Stimulated activated CD4-positive, alpha-beta T cell treated with anti-CD3 and anti-CD28 coated beads, Interleukin-1b, Interleukin-23, amount 100 ng/mL, for 48 hours (primary cell): ENCODE results near the gene KCTD17.
"Not testable (repeated sequence)": the region's sequence is repeated elsewhere in the genome, so short reads cannot be mapped to it uniquely, and the experiment has no call there.

Experiments
- DNase-seq: peaks from one replicate; pipeline ENCODE4 v3.0.0-alpha.2; 2020

The KCTD17 gene

DNA sequence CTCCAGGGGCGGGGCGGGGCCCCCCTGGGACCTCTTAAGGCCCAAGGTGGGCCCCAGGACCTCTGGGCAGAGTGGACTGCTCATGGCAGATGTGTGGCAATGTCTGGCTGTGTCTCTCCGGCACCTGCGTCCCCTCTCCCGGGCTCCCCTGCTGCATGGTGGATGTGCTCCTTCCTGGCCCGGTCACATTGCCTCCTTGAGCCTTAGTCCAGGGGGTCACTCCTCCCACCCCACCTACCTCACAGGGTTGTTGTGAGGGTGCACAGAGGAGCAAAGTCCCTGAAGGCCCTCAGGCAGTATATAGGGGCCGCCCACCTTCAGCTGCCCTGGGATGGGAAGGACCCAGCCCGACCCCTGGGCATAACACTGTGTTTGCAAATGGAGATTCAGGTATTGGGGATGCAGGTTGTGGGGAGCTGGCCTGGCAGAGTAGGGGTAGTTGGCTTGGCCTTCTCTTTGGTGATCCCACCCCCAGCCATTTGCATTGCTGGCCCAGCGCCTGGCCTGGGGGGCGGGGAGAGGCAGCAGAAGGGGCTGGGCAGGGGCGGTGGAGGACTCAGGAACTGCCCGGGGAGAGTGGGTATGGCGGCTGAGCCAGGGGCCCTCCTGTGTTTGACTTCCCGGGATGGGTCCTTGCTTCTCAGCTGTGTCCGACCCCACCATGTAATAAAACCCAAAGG is 11.3 kb downstream of the KCTD17 start:
- no peak for DNase-seq

DNA sequence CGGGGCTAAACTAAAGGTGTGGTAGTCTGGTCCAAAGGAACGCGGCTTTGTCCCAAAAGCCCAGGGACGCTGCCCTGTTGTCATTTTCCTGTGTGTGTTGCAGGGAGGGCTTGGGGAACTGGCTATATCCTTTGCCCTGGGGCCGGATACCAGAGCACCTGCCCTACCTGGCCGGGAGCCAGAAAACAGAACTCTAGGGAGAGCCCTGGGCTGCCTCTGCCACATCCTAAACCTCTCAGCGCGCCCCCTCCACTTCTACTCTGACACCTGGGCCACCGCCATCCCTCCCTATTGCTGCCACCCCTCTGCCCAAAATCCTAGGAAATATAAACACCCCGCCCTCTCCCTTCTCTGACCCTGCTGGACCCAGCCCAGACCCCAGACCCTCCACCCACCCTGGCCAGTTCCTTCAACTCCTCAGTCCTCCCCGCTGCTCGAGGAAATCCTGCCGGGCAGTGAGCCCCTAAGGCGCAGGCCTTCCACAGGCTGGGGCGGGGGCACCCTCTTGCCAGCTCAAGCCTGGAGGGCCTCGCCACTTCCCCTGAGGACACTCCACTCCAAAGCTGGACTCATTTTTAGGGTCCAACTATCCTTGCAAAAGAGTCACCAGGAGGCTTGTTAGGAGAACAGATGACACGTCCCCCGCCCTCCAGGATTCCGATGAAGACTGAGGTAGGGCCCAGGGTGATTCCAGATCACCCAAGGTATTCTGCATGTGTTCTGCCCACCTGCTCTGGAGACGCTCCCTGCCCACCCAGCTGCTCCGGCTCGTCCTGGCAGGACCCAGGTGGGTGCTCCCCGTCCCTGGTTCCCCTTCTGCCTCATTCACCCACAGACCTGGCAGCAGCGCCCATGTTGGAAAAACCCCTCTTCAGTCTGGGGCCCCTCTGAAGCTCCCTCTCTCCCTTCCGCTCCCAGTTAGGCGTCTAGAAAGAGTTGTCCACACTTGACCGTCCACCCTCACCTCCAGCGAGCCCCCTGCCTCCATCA is 12.2 kb downstream of the KCTD17 start:
- DNase-seq = no peak

DNA sequence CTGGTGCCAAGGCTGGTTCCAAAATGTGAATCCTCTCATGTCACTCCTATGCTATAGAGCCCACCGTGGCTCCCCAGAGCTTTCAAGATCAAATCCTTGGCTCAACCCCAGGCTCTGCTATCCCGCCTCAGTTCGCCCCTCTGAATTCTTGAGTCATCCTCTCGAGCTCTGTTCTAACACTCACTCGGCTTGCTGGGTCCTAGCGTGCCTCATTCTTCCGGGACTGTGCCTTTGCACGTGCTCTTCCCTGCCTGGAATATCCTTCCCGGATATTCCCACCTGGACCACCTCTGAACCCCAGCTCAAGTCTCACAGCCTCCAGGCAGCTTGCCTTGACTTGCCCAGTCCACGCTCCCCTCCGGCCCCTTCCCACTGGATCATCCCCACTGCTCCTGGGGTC is 13.0 kb downstream of the KCTD17 start:
- DNase-seq = no peak

DNA sequence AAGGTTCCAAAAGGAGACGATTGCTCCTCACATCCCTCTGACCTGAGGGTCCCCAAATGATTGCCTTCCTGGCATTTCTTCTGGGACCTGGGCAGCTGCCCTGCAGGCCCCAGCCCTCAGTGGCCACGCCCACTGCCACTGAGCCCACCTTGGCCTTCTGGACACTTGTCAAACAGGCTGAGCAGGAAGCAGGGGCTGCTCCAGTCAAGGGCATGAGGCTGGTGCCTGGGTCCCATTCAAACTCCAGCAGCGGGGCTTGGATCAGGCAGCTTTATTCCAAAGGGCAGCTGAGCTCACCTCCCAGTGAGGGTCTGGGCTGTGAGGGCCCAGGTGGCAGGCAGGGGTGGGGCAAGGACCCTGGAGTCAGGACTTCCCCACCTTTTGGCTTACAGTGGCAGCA is 13.6 kb downstream of the KCTD17 start:
- DNase-seq = no peak

DNA sequence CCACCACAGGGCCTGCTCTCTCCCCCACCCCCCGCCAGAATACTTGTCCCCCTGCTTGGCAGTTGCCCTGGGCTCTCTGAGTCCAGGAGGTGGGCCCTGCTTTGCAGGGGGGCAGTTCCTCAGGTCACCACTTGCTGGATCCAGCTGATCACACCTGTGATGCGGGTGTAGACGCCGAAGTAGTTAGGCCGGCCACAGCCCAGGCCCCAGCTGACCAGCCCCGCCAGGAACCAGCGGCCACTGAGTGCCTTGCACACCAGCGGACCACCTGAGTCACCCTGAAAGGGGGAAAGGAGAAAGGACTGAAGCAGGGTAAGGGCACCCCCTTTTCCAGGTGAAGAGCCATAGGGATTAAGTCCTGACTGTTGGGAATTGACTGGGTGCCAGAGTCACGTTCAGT is 14.4 kb downstream of the KCTD17 start:
- no peak for DNase-seq

DNA sequence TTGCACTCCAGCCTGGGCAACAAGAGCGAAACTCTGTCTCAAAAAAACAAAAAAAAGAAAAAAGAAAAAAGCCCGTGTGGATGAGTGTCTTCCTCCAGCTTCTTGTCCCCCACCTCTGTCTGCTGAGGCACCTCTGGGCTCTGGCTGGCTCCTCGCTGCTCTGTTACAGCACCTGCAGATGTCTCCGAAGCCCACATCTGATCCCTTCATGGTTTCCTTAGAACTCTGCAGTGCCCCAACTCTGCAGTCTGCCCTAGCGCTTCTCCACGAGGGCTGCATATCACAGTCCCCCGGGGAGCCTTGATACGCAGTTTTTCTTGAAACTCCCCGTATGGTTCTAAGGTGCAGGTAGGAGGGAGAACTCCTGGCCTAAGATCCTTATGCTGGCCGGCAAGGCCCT is 15.9 kb downstream of the KCTD17 start:
- DNase-seq = no peak

DNA sequence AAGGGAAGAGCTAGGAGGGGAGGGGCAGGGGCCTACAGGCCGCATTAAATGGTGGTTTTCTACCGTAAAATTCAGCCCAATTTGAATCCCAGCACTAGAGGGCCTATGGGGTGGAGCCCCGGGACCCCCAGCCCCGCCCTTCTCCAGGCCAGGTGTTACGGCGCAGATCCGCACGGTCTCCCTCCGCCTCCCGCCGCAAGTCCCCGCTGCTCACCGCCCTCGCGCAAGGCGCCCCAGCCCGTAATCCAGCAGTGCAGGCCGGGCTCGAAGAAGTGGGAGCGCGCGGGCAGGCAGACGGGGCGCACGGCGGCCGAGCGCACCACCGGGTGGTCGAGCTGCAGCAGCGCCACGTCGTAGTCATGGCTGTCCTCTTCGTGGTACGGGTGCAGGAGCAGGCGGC is 17.3 kb downstream of the KCTD17 start:
- DNase-seq = no peak

DNA sequence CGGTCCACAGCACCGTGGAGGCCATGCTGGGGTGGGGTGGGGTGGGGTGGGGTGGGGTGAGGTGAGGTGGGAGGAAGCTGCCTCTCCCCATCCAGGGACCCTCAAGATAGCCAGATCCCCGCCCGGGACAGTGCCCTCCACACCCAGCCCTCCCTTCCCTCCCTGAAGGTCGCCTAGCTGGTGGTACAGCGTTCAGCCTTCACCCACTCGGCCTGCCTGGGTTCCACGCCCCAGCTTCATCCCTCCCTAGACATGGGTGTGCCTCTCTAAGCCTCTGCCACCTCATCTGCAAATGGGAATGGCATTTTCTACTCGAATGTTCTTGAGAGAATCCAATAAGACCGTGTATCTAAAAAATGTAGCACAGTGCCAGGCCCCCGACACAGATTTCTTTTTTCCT is 17.8 kb downstream of the KCTD17 start:
- no peak for DNase-seq

DNA sequence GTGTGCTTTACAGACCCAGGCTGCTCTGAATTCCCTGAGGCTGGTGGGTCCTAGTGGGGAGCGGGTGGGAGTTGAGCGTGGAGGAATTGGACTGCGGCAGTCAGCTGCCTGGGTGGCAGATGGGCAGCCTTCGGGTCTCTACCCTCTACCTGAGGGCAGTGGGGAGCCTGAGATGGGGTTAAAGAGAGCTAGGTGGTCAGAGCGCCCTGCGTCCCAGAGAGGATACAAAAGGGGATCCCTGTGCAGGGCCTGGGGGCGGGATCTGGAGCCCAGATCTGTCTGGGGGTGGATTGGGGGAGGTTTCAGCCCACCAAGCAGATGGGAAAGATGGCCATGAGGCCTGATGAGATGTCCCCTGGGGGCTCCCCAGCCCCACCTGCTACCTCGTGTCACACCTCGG is 18.2 kb downstream of the KCTD17 start:
- DNase-seq = no peak

DNA sequence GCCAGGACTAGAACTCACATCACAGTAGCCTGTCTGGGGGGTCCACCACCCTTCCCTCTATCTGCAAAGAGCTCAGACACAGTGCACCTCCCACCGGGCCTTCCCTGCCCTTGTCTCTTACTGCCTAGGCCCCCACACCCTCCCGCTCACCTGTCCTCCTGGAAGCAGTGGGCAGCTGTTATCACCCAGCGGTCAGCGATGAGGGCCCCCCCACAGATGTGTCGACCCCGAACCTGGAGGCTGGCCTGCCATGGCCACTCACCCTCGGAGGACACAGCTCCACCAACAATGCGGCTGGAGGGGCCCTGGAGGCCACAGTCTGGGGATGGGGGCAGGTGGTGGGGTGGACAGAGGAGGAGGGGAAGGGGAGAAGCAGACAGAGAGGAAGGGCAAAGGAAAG is 18.8 kb downstream of the KCTD17 start:
- no peak for DNase-seq

DNA sequence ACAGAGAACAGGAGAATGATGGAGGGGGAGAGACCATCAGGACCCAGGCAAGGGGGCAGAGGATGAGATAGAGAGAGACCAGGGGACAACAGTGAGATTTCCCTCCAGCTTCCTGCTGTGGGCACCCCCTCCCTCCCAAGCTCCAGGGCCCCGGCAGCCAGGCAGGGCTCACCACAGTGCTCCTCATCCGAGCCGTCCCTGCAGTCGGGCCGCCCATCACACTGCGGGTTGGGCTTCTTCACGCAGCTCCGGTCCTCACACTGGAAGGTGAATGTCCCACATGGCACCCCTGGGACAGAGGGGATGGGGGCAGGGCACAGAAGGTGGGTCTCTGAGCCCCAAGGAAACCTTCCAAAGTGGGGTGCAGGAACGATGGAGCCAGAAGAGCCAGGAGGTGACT is 19.2 kb downstream of the KCTD17 start:
- no peak for DNase-seq

DNA sequence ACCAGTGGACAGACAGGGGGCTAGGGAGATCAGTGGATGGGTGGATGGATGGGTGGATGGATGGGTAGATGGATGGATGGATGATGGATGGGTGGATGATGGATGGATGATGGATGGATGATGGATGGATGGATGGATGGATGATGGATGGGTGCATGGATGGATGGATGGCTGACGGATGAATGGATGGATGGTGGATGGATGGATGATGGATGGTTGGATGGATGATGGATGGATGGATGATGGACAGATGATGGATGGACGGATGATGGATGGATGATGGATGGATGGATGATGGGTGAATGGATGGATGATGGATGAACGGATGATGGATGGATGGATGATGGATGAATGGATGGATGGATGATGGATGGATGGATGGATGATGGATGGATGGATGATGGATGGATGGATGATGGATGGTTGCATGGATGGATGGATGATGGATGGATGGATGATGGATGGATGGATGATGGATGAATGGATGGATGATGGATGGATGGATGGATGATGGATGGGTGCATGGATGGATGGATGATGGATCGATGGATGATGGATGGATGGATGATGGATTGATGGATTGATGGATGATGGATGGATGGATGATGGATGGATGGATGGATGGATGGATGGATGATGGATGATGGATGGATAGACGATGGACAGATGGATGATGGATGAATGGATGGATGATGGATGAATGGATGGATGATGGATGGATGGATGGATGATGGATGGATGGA is 20.5 kb downstream of the KCTD17 start:
- DNase-seq = not testable (repeated sequence)

DNA sequence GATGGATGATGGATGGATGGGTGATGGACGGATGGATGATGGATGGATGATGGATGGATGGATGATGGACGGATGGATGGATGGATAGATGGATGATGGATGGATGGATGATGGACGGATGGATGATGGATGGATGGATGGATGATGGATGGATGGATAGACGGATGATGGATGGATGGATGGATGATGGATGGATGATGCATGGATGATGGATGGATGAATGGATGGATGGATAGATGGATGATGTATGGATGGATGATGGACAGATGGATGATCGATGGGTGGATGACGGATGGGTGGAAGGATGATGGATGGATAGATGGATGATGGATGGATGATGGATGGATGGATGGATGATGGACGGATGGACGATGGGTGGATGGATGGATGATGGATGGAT is 21.1 kb downstream of the KCTD17 start:
- no peak for DNase-seq

DNA sequence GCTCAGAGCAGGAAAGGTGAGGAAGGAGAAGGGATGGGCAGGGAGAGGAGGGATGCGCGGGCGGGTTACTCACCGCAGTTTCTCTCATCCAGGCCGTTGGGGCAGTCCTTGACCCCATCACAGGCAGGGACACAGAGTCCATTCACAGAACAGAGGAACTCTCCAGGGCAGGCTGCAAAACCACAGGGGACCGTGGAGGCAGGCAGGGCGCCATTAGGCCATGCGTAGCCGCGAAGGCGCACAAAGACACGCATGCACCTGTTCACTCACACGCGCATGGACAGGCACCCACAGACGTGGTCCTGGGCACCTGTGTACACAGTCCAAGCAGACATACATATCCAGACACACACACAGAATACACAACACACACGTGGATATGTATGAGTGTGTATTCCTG is 23.0 kb downstream of the KCTD17 start:
- DNase-seq = no peak

DNA sequence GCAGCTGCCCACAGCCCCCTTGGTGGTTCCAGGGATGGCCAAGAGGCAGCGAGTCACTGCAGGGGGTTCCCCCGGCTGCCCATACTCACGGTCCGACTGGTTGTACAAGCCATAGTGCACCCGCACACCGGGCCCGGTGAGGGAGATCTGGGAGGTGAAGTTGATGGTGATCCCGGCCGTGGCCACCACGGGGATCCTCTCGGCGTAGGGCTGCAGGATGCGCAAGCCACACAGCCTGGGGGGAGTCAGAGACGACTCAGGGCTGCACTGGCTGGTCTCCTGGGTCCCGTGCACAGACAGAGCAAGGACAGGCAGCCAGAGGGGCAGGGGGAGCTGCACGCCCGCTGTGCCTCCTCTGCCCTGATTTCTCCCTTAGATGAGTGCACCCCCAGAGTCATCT is 23.5 kb downstream of the KCTD17 start:
- no peak for DNase-seq

DNA sequence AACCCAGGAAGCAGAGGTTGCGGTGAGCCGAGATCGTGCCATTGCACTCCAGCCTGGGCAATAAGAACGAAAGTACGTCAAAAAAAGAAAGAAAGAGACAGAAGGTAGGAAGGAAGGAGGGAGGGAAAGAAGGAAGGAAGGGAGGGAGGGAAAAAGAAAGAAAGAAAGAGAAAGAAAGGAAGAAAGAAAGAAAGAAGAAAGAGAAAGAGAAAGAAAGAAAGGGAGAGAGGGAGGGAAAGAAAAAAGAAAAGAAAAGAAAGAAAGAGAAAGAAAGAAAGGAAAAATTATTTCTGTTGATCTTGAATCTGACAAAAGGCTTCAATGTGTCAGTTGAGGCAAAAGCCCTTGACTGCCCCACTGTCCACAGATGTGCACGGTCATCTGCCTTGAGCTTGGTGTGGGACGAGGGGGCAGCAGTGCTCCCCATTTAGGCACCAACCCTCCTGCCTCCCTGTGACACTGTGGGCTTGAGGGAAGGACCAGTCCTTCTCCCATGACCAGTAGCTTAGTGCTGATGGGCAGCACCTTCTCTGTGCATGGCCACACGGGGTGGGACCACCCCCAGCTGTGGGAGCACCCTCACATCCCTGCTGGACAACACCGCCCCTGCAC is 24.4 kb downstream of the KCTD17 start:
- no peak for DNase-seq

DNA sequence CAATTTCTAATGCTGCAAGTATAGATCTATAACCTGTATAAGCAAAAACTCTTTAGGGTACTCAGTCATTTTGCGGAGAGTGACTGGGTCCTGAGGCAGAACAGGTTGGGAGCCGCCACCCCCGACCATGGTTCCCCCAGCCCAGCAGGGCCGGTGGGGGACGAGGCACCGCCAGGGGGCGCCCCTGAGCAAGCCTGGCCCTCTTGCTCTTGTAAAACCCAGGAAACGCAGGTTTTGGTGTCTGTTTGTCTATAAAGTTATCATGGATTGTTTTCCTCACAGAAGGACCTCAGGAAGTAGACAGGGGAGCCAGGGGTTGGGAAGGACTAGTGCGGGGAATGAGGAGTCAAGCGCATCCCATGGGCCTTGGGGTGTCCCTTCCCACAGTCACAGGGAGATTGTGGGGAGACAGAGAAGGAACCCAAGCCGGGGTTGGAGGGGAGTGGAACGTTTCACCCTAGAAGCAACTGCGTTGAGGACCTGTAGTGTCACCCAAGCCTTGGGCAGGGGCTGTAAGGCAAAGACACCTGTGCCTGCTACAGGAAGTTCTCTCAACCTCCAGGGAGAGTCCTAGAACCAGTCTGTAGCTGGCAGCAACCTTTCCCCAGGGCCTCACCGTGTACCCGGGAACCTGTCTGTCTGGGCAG is 26.4 kb downstream of the KCTD17 start:
- DNase-seq = peak; percentile 88

DNA sequence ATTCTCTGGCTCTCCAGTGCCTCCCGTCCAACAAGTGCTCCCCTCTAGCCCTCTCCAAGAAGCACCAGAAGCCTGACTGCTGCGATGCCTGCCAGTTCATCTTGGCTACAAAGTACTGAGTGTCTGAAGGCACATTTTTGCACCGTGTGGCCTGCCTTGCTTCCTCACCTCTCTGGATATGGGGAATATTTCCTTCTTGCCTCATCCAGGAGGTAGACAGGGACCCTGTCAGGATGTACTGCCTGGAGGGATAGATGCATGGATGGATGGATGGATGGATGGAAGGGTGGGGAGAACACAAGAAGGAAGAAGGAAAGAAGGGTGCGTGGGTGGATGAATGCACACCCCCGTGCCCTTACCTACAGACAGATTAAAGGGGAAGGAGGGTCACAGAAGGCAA is 27.6 kb downstream of the KCTD17 start:
- DNase-seq = no peak

DNA sequence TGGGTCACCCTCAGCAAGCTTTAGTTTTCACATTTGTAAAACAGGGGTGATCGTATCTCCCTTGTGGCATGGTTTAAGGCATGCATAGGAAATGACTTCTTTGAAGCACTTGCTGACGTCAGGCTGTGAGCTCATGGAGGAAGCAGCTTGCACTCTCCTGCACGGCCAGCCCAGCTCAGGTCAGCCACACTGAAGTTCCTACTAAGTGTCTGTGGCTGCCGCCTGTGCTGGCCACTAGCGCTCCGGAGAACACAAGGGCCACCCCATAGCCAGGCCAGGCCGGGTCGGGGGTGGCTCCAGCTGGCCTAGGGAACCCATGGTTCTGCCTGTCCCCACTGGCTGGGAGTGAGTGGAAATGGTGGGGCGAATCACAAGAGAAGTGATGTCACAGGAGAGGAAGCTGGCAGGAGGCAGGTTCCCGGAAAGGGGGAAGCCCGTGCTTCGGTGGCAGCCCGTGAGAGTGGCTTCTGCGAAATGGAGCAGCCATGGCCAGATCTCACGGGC is 28.2 kb downstream of the KCTD17 start:
- DNase-seq = peak; percentile 85

DNA sequence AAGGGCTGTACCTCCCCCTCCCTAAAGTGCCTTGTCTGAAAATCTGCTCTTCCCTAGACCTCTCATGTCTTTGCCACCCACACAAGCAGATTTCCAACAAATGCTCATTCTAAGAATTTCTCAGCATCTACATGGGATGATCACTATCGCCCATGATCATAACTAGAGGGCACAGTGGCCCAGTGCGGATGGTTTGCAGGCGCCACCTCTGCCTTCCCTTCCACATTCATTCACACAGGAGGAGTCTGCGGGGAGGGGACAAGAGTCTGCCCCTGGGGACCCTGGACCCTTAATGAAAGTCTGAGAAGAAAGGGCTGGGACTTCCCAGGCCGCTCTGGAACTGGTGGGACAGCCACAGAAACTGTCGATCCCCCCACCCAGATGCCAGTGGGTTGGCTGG is 28.9 kb downstream of the KCTD17 start:
- DNase-seq = no peak

DNA sequence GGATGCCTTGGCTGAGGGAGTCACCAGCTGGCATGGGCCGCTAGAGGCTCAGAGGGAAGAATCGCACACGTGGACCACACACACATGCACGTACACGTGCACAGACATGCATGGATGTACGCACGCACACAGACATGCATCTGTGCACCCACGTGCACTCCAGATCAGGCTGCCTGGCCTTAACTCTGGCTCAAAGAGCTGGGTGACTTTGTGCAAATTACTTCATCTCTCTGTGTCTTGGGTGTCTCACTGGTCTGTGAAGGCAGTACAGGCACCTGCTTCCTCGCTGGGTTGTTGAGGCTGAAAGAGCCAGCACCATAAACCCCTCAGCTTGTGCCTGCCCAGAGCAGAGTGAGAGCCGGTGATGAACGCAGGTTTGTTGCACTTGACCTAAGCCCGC is 29.3 kb downstream of the KCTD17 start:
- no peak for DNase-seq

DNA sequence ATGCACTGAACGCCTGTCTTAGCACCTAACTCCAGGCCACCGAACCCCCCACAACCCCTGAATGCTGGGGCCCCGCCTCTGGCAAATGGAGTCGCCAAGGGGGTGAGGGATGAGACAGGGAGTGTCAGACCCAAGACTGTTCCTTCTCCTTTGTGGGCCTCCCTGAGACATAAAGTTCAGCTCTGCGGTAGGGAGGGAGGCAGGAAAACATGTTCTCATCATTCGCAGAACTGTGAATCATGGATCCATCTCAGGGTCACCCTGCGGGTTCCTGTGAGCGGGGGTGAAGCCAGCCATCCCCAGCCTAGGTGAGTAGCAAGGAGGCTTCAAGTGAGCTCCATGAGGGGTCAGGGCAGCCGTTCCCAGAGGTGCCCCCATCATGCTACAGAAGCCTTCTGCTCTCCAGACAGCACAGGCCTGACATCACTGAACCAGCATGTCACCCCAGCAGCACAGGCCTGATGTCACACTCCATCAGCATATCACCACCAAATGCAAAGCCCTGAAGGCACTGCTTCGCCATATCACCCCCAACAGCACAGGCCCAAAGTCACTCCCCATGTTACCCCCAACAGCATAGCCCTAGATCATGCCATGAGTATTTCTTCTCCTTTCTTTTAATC is 30.8 kb downstream of the KCTD17 start:
- DNase-seq = peak; percentile 68
